GF-D8 (cell line): ENCODE data around the gene NSMCE1.

Experiments
- DNase-seq: peaks from one replicate; lab custom pipeline; 2025; lab: John Stamatoyannopoulos, UW

Gene NSMCE1

DNA sequence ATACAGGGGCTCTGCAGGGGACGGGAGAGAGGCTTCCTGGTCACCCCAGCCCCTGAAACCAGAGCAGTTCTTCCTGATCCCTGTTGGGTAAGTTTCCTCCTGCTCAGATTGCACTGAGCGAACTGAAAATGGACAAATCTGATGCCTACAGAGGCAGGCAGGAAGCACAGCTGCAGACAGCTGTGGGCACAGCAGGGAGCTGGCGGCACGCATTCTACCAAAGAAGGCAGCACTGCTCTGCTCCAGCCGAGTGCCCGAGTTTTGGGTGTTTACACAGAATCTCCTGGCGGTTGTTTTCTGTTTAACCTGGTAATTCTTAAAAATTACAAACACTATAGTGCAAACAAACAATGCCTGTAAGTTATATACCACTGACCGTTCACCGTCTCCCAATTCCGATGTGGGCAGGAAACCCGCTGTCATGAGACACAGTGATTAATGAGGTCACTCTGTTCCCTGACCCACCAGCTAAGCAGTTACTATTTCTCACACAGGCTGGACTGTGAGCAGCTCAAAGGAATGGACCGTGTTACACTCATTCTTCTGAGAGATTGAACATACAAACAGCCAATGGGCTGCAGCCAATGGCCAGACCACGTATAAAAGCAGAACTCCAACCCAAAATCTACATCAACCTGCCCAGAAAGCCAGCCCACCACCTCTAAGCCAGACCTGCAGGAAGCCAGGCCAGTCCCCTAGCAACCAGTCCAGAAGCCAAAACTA lies 25.5 kb downstream of the NSMCE1 start:
- peak; percentile 46 for DNase-seq

DNA sequence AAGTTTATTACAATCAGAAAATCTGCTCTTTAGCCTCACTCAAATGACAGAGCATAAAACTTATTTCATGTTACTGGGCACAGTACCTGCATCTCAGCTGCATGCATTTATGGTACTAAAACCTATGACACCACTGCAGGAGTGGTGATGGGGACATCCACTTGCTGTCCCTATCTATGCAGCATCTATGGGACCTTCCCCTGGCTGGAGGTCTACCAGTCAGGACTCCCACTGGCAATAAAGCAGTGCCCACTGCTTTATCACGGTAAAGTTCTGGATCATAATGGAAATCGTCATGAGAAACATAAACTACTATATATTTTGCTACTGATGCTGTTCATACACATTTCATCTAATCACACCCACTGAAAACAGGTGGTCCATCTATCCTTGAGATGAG lies 26.2 kb downstream of the NSMCE1 start:
- no peak for DNase-seq

DNA sequence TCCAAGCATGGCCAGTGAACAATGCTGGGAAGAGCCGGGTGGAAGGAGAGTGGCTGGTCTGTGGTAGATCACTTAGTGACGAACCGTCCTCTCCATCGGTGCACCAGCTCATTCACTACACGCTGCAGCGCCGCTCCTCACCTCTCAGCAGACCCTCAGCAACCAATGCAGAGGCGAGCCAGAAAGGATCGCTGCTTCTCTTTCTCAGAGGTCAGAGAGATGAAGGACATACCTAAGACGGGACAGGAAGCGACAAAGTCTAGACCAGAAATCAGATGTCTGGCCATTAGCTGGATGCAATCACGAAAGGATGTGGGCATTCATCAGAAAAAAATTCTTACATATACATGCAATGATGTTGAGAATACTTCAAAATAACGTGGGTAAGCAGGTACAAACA lies 26.9 kb downstream of the NSMCE1 start:
- no peak for DNase-seq

DNA sequence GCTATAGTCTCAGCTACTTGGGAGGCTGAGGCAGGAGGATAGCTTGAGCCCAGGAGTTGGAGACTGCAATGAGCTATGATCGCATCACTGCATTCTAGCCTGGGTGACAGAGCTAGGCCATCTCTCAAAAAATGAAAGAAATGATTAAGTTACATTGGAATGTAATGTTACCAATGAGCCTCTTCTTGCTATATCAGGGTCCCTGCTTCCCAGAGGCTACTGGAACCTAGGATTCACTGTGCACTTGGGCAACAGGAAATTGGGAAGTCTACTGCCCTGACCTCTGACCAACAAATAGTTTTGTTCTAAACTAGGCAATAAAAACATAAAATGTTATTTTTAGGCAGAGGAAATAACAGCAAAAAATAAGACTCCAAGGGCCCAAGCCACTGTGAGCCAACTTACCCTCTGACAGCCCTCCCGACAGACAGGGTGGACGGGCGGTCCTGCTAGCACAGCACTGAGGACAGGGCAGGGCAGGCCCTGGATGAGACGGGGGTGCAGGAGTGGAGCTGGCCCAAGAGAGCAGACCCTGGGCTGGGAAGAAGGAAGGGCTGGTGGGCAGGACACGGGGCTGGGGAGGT lies 27.5 kb downstream of the NSMCE1 start:
- DNase-seq, result no peak

DNA sequence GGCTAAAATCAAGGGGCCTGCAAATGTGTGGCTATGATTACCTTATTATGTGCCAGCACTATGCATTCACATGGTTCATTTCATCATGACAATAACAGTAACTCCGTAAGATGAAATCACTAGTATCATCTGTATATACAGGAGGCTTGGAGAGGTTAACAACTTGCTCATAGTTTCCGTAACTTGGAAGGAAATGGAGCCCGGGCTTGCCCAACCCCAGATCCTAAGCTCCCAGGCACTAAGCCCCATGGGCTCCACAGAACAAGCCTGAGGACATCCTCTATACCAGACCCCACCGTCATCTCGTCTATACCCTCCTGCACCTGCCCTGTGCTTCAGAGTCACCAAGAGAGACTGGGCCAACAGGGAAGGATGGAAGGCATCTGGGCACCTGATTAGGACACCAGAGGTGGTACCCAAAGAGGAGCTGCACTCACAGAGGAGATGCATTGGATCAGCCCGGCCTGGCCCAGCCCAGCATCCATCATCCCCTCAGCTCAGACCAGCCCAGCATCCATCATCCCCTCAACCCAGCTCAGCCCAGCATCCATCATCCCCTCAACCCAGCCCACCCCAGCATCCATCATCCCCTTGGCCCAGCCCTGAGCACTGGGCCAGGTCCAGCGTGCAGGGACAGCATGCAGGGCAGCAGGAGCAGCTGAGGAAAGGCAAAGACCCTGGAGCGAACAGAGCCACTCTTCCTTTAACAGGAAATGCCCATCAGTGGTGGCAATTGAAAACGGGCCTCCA lies 28.5 kb downstream of the NSMCE1 start:
- no peak for DNase-seq

DNA sequence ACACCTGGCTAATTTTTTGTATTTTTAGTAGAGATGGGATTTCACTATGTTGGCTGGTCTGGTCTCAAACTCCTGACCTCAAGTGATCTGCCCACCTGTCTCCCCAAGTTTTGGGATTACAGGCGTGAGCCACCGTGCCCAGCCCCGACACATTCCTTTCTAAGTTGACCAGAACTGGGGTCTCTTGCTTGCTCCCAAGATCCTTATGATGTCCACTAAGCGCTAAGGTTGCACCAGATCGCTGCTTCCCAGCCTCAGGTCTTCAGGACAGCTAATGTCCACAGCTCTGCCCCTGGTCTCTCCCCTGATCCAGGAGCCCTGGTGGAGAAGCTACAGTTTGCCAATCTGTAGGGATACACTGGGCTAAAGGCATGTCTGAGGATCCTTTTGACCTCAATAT lies 29.5 kb downstream of the NSMCE1 start:
- DNase-seq, result no peak

DNA sequence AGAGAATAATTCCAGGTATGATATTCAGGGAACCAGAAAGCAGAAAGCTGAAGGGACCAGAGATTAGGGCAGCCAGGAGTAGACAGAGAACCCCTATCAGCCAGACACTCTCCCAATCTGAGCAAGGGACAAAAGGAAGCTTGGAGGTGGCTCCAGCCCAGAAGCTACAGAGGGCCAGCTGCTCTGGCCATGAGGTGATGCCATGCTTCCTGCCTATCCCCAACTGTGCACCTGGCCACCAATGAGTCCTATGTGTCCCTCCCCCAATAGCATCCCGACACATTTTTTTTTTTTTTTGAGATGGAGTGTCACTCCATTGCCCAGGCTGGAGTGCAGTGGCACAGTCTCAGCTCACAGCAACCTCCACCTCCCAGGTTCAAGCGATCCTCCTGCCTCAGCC lies 30.0 kb downstream of the NSMCE1 start:
- DNase-seq, result no peak

DNA sequence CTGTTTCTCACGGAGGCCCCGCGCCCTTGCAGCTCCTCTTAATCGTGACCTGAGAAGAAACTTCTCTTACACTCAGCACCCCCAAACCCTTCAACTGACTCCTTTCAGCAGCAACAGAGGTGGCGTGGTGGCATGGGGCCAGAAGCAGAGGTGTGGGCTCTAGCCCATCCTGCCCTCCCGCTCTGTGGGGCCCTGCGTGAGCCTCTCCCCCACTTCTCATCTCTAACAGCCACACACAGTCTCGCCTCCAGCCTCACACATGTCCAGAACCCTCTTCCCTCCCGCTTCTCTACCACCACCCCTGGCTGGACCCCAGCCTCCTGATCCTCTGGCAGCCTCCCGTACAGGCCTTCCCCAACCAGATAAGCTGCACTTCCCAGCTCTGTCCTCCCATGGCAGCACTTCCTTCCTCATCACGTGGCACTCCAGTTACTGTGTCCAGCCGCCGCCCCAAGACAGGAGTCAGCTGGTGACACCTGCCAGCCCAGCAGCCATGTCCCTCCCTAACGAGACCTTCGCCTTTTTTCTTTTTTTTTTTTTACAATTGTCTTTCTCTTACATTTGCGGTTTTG lies 30.5 kb downstream of the NSMCE1 start:
- peak; percentile 35 for DNase-seq

DNA sequence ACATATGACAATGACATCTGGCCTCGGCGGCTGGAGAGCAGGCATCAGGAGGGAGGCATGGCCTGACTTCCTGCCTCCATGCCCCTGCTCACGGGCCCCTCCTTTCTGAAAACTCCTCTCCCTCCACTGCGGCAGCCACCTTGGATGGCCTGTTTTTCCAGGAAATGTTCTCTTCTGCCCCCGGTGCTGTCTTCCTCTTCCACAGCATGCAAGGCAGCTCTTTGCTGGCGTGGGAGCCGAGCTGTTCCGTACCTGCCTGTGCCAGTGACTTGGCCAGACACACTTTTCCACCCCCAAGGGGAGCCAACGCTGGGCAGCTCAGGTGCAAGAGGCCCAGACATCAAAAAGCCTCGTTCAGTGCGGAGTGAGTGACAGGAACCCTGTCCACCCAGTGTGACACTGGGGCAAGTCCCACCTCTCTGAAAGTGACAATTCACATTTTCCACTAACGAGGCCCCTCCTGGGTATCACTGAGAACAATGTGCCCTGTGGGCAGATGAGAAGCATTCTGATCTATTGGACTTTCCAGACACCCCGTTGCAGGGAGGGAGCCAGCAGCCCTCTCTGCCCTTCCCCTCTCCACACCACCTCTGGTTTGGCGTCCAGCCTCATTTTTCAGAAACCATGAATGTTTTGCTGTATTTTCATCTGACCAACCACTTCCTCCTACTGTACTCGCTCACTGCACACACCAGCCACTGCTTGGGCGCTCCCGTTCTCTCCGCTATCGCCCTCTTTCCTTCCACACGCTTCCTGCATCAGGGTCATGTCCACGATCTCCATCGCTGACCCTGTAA lies 31.2 kb downstream of the NSMCE1 start:
- peak; percentile 68 for DNase-seq

DNA sequence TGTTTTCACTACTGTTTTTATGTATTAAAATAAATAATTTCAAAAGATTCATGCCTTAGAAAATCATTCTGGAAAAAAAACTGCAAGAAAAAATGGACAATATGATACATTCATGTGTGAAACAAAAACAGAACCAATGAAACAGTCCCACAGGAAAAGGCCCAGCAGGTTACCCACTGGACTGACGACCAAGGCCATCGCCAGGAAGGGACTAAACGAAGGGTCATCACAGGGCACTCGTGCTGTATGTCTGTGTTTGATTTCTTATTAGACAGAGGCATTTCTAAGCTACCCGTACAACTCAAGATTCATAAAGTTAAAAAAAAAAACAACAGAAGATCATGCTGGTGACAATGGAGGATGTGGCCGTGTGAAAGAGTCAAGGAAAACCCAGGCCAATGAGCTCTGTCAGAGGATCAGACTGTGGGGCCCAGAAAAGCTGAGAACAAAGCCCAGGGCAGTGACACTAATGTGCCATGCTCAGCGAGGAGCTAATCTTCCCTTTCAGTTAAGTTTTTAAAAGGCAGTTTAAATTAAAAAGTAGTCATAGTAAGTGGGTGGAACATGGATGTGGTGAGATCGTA lies 31.8 kb downstream of the NSMCE1 start:
- DNase-seq, result no peak

DNA sequence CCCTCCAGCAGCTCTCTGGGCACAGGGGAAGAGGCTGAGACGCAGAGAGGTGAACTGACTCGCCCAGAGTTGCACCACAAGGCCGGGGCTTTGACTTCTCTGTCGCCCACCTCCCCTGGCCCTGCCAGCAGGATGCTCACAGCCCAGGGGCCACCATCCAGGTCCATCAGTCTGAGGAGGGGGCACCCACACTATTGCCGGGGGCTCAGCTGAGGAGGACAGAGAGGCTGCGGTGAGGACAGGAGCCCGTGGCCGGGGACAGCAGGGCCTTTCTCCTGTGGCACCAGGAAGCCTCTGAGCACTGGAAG lies 32.7 kb downstream of the NSMCE1 start:
- no peak for DNase-seq

DNA sequence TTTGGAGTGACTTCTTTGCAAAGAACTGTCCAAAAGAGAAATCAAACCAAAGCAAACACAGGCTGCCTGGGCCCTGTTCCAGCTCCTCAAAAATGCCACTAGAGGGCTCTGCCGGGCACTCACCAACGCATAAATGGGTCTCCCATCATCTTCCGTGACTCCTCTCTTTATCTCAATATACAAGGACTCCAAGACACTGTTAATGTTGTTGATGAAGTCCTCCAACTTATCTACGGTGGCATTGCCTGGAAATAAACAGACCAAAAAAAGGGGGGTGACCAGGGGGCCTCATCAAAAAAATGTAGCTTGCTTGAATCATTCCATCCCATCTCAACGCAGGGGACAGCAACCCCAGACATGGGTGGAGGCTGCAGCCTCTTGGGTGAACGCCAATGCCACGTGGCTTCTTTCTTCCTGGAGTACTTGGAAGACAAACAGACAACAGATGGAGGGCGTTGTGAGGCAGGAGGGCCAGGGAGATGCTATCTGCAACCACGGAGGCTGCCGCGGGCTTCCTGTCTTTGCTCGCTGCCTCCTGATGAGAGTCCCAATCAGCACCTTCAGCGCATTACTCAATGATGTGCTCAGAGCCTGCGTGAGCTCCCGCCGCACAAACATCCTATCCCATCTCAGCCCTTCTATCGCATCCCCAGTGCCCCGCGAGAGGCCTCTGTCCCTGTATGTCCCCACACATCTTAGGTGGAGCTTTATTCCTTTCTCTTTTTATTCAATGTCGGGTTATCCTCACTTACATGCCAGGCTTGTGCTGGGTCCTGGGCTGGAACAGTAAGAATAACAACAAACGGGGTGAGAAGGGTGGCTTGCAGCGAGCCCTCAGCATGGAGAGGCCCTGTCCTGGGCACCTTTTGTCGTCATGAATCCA lies 33.3 kb downstream of the NSMCE1 start:
- peak; percentile 97 for DNase-seq

DNA sequence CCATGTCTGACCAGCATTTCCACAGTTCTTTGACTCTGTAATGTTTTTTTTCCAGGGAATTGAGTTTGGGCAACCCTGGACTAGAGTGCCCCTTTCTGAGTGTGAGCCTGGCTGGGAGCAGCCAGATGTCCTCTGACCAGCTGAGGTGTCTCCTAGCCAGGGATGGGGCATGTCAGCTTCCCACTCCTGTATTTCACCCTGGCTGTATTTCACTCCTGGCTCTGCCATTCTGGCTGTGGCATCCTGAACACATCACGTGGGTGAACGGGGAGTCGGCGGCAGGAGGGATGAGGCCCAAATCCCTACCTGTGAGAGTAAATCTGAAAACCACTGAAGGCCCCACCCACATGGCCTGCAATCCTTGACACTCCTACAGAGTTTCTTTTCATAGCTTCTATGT lies 34.0 kb downstream of the NSMCE1 start:
- no peak for DNase-seq

DNA sequence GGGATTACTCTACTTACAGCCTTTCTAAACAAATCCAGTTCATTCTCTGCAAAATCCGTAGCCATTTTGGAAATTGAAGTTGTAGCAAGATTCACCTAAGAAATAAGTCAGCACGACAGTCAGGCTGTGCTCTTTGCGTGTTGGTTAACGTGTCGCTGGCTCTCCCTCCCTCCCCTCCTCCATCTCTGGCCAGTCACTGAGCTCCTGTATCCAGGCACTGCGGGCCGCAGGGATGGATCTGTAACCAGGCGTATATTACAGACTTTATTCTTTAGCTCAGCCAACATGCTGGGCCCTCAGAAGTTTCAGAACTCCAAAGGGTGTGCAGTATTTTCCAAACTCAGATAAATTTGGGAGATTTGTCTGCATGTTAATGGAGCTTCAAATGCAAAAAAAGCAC lies 34.4 kb downstream of the NSMCE1 start:
- DNase-seq, result no peak

DNA sequence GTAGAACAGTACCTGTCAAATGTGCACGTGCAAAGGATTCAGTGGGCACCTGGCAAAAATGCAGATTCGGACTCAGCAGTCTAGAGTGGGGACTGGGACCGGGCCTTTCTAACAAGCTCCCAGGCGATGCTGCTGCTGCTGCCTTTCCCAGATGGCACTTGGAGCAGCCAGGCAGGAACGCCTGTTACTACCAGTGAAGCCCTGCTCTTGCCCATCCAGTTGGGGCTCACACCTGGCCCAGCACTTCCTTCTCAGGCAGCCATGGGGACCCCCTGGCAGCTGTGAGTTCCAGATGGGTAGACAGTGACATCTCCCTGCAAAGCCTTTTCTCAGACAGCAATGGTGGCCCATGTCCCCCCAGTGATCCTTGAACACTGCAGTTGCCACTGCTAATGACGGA lies 34.8 kb downstream of the NSMCE1 start:
- DNase-seq, result no peak

DNA sequence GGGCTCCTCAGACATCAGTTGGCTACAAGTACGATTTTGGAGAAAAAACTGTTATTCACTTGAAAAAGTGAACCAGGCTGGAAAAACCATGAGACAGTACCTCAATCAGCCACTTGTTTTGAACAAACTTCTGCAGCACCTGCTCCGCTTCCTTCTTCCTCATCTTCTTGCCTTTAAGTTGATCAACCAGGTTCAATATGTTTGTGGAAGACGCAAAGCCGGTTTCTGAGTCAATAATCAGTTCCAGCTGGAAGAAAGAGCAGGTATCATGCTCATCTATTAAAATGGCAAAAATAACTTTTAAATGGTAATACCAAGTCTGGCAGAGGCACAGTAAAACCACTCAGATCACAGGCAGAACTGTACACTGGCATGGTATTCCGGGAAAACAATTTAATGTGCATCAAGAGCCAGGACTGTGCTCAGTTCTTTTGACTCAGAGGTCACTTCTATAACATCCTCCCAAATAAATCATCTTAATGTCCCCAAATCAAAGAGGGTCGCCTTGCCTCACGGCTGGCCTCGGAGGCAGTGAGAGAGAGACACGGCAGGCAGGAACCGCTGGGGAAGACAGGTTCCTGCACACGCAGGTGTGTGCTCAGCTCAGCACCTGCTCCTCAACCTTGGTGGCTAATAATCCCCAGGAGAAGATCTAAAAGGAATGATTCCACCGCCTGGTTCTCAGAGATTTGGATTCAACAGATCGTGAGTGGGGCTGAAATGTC lies 35.5 kb downstream of the NSMCE1 start:
- no peak for DNase-seq

DNA sequence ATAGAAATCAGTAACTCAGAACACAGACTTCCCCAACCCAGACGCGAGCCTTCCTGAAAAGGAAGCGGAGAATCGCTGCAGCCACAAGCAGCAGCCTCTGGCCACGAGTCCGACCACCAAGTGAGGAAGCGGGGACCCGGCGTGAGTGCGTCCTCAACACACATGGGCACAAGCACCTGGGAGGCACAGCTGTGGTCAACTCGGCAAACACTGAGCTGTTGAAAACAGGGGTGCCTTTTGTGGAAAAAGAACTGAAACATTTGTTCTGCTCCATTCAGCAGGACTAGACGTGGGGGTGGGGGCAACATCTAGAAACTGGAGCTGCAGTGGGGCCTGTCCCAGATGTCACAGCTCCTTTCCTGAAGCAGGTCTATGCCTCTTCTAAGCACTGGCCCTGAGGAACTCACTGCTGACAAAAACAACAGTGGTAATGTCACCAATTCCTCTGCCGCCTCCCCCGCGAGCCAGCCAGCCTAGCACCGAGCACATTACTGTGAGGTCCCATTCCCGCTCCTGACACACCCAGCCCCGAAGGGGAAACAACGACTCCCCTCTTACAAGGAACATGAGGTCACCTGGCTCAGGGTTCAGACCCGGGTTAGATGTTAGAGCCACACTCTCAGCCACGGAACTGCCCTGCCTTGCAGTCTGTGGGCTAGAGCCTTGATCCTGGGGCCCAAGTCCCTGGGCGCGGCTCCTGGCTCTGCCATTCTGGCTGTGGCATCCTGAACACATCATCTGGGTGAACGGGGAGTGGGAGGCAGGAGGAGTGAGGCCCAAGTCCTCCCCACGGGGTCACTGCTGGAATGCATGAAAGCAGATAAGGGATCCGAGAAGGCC lies 36.3 kb downstream of the NSMCE1 start:
- DNase-seq, result peak; percentile 13

DNA sequence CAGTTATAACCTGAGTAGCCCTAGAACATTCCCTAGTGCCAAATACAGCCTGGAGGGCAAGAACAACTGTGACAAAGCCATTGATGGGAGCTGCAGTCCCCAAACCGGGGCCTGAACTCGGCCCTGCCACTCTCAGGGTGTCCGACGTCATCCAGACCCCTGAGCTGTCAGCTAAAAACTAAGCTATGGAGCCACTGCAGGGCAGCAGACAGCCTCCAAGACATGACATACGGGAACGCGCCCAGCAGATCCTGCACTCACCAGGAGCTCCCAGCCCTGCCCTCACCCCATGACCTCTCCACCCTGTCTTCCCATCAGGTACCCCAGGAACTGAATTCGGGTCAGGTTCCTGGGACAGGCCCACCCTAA lies 36.9 kb downstream of the NSMCE1 start:
- DNase-seq, result no peak

DNA sequence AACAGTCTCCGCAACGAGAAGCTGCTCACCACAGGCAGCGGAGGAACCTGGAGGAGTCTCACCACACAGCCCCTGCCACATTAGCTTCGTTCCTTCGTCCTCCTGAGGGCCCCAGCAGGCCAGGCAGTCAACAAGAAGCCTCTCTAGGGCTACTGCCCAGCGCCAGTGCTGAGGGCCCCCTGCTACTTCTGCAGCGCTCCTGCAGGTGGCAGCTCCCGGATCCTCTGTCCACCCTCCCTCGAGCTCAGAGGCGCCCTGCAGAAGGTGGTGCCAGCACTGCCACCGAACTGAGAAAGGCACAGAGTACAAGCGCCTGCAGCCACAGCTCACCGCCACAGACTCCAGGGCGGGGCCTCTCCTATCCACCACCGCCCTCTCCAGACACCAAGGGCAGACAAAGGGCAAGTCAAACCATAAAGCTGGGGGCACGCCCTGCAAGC lies 38.0 kb downstream of the NSMCE1 start:
- peak; percentile 87 for DNase-seq
